Activated naive CD8-positive, alpha-beta T cell (primary cell): ENCODE results near the gene AS3MT.
"Not testable (repeated sequence)": the region's sequence is repeated elsewhere in the genome, so short reads cannot be mapped to it uniquely, and the experiment has no call there.

Experiments
- H3K27ac Mint-ChIP-seq: one replicate; pipeline ENCODE4 v1.8.0; 2021; ENCODE audit warnings: mixed read lengths
- H3K27me3 Mint-ChIP-seq: one replicate; pipeline ENCODE4 v1.8.0; 2021; ENCODE audit warnings: mixed read lengths
- H3K36me3 Mint-ChIP-seq: one replicate; pipeline ENCODE4 v1.8.0; 2021; ENCODE audit warnings: mixed read lengths
- H3K4me1 Mint-ChIP-seq: one replicate; pipeline ENCODE4 v1.8.0; 2021; ENCODE audit warnings: low read depth, mixed read lengths
- H3K4me3 Mint-ChIP-seq: one replicate; pipeline ENCODE4 v1.8.0; 2021; ENCODE audit warnings: mild to moderate bottlenecking, mixed read lengths
- H3K9me3 Mint-ChIP-seq: one replicate; pipeline ENCODE4 v1.8.0; 2021; ENCODE audit warnings: low read depth, mixed read lengths

Gene AS3MT, protein sequence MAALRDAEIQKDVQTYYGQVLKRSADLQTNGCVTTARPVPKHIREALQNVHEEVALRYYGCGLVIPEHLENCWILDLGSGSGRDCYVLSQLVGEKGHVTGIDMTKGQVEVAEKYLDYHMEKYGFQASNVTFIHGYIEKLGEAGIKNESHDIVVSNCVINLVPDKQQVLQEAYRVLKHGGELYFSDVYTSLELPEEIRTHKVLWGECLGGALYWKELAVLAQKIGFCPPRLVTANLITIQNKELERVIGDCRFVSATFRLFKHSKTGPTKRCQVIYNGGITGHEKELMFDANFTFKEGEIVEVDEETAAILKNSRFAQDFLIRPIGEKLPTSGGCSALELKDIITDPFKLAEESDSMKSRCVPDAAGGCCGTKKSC

DNA sequence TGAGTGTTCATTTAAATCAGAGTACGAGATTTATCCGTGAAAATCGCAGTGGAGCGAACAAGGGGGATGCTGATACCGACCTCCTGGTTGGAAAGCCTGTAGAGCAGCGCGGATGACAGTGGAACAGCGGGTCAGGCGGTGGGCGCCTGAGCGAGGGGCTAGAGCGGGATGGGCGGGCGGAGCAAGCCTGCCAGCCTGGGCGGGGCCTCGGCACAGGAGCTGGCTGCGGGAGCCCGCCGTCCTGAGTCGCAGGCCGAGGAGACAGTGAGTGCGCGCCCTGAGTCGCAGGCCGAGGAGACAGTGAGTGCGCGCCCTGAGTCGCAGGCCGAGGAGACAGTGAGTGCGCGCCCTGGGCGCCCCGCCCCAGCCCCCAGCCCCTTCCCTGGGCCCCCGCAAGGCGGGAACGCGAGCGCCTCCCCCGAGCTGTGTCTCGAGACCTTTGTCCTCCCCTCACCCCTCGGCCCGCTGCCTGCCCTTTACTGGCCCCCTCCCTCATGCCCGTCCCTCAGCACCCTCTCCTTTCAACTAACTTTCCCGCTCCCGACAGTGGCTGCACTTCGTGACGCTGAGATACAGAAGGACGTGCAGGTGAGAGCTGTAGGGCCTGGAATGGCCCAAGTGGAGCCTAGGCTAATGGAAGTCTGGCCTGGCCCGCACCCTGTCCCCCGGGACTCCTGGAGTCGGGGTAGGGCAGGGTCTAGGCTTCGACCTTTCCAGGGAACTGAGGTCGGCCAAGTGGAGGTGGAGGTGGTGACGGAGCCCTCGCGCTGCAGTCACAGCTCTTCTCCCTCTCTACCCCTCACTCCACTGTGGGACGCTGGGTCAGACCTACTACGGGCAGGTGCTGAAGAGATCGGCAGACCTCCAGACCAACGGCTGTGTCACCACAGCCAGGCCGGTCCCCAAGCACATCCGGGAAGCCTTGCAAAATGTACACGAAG is at the start of gene AS3MT:
Gene AS3MT (plus strand): TSS at position 213 of the 941 bp plus-strand sequence. CDS start 123 bp downstream, at position 336.
- Mint-ChIP-seq H3K4me3 (peak within 1 kb of the TSS; percentile 66), H3K9me3 (no peaks in the 10 kb centered on the region), H3K27me3 (peaks cover 16% of the 10 kb centered on the region), H3K4me1 (peaks cover 15% of the 10 kb centered on the region), H3K27ac (no peak within 1 kb of the TSS), H3K36me3 (peaks cover 10% of the 10 kb centered on the region)

DNA sequence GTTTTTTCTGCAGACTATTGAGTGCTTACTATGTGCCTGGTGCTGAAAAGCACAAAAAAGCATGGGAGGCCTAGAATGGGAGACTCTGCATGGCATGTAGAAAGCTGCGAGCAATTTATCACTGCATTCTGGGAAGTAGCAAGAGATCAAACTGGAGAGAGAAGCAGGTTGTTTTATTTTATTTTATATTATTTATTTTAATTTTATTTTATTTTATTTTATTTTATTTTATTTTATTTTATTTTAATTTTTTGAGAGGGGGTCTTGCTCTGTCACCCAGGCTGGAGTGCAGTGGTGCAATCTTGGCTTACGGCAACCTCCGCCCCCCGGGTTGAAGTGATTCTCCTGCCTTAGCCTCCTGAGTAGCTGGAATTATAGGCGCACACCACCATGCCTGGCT is 49.3 kb upstream of the AS3MT start:
- not testable (repeated sequence) for H3K4me1 Mint-ChIP-seq, H3K9me3 Mint-ChIP-seq, H3K27me3 Mint-ChIP-seq, H3K36me3 Mint-ChIP-seq, H3K27ac Mint-ChIP-seq, H3K4me3 Mint-ChIP-seq

DNA sequence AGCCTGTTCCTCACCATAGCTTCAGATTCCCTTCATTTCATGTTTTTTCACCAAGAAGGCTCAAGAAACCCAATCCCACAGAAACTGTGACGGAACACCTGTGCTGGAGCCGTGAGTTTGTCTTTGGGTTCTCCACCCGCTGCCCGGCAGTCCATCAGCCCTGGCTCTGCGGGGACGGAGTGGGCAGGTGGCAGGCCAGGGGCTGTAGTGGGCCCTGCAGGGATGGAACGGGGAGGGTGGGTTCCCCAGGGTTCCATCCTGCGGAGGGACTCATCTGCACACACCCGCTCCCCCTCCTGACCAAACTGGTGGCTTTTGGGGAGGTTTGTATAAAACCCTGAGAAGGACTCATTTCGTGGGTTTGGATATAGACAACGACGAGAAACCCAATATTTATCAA is 47.0 kb upstream of the AS3MT start:
- no peak overlapping the region for H3K4me3 Mint-ChIP-seq
- no peaks in the 10 kb centered on the region for H3K36me3 Mint-ChIP-seq
- H3K9me3 Mint-ChIP-seq: no peaks in the 10 kb centered on the region
- H3K4me1 Mint-ChIP-seq: no peaks in the 10 kb centered on the region
- H3K27me3 Mint-ChIP-seq: no peaks in the 10 kb centered on the region
- H3K27ac Mint-ChIP-seq: no peak overlapping the region

DNA sequence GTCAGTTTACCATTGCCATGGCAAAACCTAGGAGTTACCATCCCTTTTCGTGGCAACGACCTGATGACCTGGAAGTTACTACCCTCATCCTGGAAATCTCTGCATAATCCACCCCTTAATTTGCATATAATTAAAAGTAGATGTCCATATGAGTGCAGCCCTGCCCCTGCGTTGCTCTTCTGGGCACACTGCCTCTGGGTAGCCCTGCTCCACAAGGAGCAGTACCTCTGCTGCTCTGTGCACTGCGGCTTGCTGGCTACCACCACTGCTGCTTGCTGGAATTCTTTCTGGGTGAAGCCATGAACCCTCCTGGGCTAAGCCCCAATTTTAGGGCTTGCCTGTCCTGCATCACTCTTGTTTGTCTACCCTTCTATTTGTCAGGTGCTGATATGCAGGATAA is 44.6 kb upstream of the AS3MT start:
- H3K27me3 Mint-ChIP-seq: no peaks in the 10 kb centered on the region
- no peak overlapping the region for H3K4me3 Mint-ChIP-seq
- H3K9me3 Mint-ChIP-seq: no peaks in the 10 kb centered on the region
- H3K27ac Mint-ChIP-seq: no peak overlapping the region
- no peaks in the 10 kb centered on the region for H3K36me3 Mint-ChIP-seq
- H3K4me1 Mint-ChIP-seq: no peaks in the 10 kb centered on the region

DNA sequence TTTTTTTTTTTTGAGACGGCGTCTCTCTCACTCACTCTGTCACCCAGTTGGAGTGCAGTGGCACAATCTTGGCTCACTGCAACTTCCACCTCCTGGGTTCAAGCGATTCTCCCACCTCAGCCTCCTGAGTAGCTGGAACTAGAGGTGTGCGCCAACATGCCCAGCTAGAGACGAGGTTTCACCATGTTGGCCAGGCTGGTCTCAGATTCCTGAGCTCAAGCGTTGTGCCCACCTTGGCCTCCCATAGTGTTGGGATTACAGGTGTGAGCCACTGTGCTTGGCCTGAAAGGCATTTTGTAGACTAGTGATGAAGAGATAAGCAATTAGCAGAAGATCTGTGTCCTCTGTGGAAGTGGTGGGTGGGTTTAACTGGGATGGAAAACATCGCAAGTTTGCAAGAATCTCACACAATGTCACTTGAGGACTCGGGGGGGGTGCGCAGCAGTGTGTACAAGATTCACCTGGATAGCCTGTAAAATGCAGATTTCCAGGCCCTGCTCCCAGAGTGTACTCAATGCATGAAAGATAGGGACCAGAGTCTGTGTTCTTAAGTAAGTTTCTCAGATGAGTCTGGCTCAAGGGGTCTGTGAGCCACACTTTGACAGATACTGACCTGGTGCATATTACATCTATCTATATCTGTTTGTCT is 43.0 kb upstream of the AS3MT start:
- H3K27ac Mint-ChIP-seq: no peak overlapping the region
- no peaks in the 10 kb centered on the region for H3K36me3 Mint-ChIP-seq
- H3K4me3 Mint-ChIP-seq: no peak overlapping the region

DNA sequence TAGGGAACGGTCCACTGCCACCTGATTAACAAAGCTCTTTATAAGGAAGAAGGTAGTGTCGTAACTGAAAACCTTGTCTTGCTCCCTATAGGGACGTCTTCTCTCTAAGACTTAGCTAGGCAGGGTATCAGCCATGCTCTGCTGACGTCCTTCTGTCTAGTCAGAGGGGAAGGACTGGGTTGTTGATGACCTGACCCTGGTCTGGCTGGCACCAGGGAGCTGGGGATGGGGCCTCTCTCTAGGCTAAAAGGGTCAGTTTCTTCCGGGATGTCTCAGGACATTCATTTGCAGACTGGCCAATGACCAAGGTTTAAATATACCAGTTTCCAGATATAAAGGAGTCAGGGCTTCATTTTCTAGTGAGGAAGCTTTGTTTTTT is 41.7 kb upstream of the AS3MT start:
- no peaks in the 10 kb centered on the region for H3K9me3 Mint-ChIP-seq
- no peak overlapping the region for H3K4me3 Mint-ChIP-seq
- H3K36me3 Mint-ChIP-seq: no peaks in the 10 kb centered on the region
- no peaks in the 10 kb centered on the region for H3K27me3 Mint-ChIP-seq
- no peak overlapping the region for H3K27ac Mint-ChIP-seq
- H3K4me1 Mint-ChIP-seq: no peaks in the 10 kb centered on the region

More for the DNA sequence above, 43.0 kb upstream of the AS3MT start:
- Mint-ChIP-seq H3K27me3 (no peaks in the 10 kb centered on the region), H3K4me1 (no peaks in the 10 kb centered on the region), H3K9me3 (no peaks in the 10 kb centered on the region)

DNA sequence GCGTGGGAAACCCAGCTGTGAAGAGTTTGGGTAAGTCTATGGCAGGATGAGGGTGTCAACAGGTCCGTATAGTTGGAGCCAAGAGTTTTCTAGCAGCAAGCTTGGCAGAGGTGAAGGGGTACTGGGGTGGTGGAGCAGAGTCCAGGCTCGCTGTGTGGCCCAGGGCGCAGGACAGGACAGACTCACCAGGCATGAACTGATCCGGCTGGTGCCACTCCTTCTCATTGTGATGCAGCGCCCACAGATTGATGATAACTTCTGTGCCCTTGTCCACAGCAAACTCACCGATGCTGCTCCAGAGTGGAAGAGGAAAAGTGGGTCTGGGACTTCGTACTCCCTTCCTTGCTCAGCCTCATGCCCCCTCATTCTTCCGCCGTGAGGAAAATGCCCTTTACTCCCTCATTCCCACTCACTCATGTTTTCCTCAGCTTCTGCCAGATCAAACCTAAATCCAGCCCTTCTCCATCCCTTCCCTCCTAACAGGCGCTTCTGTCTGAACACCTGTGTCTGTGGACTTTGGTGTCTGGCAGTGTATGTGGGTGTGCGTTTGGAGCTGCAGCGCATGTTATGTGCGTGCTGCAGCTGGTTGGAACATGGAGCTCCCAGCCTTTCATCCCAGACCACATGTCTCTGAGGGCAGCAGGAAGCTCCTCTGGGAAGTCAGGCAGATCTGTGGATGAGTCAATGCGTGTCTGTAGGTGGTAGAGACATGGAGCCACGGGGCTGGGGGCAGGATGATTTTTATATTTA is 37.8 kb upstream of the AS3MT start:
- Mint-ChIP-seq H3K4me3 (no peak overlapping the region), H3K27ac (no peak overlapping the region), H3K27me3 (peaks cover 2% of the 10 kb centered on the region), H3K36me3 (no peaks in the 10 kb centered on the region), H3K9me3 (no peaks in the 10 kb centered on the region), H3K4me1 (peaks cover 2% of the 10 kb centered on the region)

DNA sequence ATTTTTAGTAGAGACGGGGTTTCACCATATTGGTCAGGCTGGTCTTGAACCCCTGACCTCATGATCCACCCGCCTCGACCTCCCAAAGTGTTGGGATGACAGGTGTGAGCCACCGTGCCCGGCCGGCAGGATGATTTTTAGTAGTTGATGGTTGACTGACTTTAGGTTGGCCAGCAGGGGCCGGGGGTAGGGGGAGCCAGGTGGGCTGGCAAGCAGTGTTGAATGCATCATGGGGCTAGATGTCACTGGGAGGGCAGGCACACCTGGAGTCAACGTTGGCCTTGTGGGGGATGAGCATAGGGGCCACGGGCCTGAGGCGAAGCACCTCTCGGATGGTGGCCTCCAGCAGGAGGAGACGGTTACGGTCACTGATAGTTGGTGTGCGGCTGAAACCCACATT is 37.0 kb upstream of the AS3MT start:
- no peaks in the 10 kb centered on the region for H3K9me3 Mint-ChIP-seq
- peaks cover 2% of the 10 kb centered on the region for H3K27me3 Mint-ChIP-seq
- no peaks in the 10 kb centered on the region for H3K36me3 Mint-ChIP-seq
- no peak overlapping the region for H3K4me3 Mint-ChIP-seq
- H3K4me1 Mint-ChIP-seq: peaks cover 2% of the 10 kb centered on the region
- H3K27ac Mint-ChIP-seq: no peak overlapping the region

DNA sequence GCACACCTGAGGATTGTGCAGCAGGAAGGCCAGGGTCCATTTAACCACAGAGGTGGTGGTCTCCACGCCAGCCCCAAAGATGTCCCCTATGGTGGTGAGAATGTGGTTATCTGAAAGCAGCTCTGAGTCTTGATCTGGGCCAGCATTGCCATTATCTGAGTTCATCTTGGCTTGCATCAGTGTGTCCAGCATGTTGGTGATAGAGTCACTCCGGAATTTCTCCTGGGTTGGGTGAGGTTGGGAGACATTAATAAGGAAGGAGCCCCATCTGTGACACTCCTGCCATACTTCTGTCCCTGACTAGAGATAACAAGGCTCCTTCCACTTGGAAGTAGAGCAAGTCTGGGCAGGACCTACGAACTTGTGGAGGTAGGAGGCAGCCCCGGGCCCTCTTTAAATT is 36.3 kb upstream of the AS3MT start:
- H3K36me3 Mint-ChIP-seq: peaks cover under 1% of the 10 kb centered on the region
- peaks cover 2% of the 10 kb centered on the region for H3K27me3 Mint-ChIP-seq
- no peak overlapping the region for H3K4me3 Mint-ChIP-seq
- peaks cover under 1% of the 10 kb centered on the region for H3K9me3 Mint-ChIP-seq
- H3K4me1 Mint-ChIP-seq: peaks cover 2% of the 10 kb centered on the region
- no peak overlapping the region for H3K27ac Mint-ChIP-seq

DNA sequence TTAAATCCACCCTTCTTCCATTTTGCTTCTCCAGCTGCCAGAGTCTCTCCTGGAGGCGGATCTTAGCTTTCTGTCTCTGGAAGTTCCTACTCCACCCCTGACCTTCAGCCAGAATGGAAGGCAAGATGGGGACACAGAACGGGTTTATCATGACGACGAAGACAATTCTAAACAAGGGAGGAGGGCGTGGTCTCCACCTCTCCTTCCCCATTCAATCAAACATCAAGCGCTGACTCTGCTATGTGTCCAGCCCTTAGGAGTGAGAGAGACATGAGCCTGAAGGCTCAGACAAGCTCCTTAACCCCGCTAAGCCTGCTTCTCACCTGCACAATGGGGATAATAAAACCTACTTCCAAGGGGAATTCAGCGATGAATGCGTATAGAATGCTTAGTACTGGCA is 35.1 kb upstream of the AS3MT start:
- Mint-ChIP-seq H3K4me1 (peaks cover 2% of the 10 kb centered on the region), H3K9me3 (peaks cover 4% of the 10 kb centered on the region), H3K4me3 (no peak overlapping the region), H3K27ac (no peak overlapping the region), H3K27me3 (peaks cover 2% of the 10 kb centered on the region), H3K36me3 (peaks cover 4% of the 10 kb centered on the region)

DNA sequence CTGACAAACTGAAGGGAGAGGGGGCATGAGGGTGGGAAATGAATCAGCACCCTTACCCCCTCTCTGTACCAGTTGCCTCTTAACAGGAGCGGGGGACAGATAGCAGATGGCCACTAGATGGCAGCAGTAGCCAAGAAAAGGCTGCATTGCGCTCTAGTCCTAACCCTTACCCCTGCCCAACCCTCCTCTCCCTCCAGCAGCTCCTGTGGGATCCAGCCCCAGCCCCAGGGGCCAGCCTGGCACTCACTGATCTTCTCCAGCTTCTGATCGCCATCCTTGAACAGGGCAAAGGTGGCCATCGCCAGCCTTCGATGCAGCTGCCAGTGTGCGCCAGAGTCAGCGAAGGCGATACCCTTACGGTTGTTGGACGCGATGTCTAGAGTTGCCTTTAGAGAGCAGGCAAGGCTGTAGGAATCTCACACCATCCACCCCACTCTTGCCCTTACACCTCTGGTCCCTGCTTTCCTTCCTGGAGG is 34.2 kb upstream of the AS3MT start:
- no peak overlapping the region for H3K4me3 Mint-ChIP-seq
- no peak overlapping the region for H3K27ac Mint-ChIP-seq

DNA sequence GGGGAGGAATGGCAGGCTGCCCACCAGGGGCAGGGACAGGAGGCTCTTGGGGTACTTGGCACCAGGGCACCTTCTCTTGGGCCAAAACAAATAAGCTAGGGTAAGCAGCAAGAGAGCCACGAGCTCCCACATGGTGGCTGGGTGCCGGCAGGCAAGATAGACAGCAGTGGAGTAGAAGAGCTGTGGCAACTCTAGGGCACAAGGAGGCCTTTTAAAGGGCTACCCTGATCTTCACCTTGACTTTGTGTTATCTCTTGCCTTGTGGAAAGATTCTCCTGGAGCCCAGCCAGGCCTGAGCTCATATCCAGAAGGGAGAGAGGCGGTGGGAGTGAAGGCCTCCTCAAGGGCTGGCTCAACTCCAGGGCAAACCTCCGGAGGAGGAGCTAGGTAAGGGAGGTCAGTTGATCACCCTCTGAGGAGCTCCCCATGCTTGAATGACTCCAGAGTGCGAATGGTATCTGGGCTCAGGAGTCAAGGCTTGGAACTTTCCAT is 32.0 kb upstream of the AS3MT start, which contains the start of gene CYP17A1:
Gene CYP17A1 (minus strand): TSS at position 184 of the 492 bp plus-strand sequence. CDS start 52 bp downstream, at position 132.
- Mint-ChIP-seq H3K4me1 (peaks cover 2% of the 10 kb centered on the region), H3K4me3 (no peak within 1 kb of the TSS), H3K36me3 (peaks cover 4% of the 10 kb centered on the region), H3K9me3 (peaks cover 4% of the 10 kb centered on the region), H3K27me3 (peaks cover 4% of the 10 kb centered on the region), H3K27ac (no peak within 1 kb of the TSS)

More for the DNA sequence above, 34.2 kb upstream of the AS3MT start:
- H3K27me3 Mint-ChIP-seq: peaks cover 4% of the 10 kb centered on the region
- H3K9me3 Mint-ChIP-seq: peaks cover 4% of the 10 kb centered on the region
- H3K36me3 Mint-ChIP-seq: peaks cover 4% of the 10 kb centered on the region
- peaks cover 2% of the 10 kb centered on the region for H3K4me1 Mint-ChIP-seq

DNA sequence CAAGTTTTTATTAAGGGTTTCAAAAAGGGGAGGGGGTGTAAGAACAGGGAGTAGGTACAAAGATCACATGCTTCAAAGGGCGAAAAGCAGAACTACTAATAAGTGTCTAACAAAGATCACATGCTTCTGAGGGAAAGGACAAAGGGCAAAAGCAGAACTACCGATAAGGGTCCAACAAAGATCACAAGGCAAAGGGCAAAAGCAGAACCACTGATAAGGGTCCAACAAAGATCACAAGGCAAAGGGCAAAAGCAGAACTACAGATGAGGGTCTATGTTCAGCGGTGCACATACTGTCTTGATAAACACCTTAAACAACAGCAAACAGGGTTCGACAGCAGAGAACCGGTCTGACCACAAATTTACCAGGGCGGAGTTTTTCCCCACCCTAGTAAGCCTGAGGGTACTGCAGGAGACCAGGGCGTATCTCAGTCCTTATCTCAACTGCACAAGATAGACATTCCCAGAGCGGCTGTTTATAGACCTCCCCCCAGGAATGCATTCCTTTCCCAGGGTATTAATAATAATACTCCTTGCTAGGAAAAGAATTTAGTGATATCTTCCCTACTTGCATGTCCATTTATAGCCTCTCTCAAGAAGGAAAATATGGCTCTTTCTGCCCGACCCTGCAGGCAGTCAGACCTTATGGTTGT is 30.9 kb upstream of the AS3MT start:
- not testable (repeated sequence) for H3K27ac Mint-ChIP-seq, H3K4me3 Mint-ChIP-seq, H3K27me3 Mint-ChIP-seq, H3K36me3 Mint-ChIP-seq, H3K4me1 Mint-ChIP-seq, H3K9me3 Mint-ChIP-seq
